H1 (cell line): ENCODE results near the gene VPREB1. TPM values are rescaled to one million over a fixed set of nuclear protein-coding genes. Genes with fewer than 3 reads are reported as not detected.

Experiments used
- CTCF ChIA-PET: fragments of 300-600 bp; sonication (Branson Sonifier 250); formaldehyde crosslinking; loops from one replicate; lab custom pipeline; 2021; ENCODE audit not compliant: partially characterized antibody; lab: Charles Lee
- POLR2A ChIA-PET: fragments of 300-600 bp; sonication (Branson Sonifier 250); formaldehyde crosslinking; loops from one replicate; lab custom pipeline; 2021; ENCODE audit warnings: inconsistent platforms; ENCODE audit not compliant: partially characterized antibody; lab: Charles Lee
- DNase-seq, 2 experiments: peaks; one replicate each; pipeline versions ENCODE4 v3.0.0 to v3.0.0-alpha.2; 2010 to 2022; ENCODE audit warnings: low spot score in 2 of 2, low read depth in 1 of 2, mixed read lengths in 1 of 2
- FAIRE-seq: peaks from 2 replicates; lab custom pipeline; 2011; peaks lifted over from hg19 to GRCh38; lab: Jason Lieb, UNC
- H2AFZ ChIP-seq: 2 replicates; pipeline ENCODE4 v1.8.1; 2012; ENCODE audit warnings: low read length, inconsistent platforms
- H2AK5ac ChIP-seq: 2 replicates; pipeline ENCODE4 v1.6.1; 2013; ENCODE audit warnings: low read depth, low read length
- H2BK120ac ChIP-seq: replicated peaks from 2 replicates; pipeline ENCODE3; 2013; ENCODE audit warnings: low read depth, low read length, inconsistent platforms
- H2BK12ac ChIP-seq: 2 replicates; pipeline ENCODE4 v1.6.1; 2013; ENCODE audit warnings: low read depth, low read length
- H2BK15ac ChIP-seq: 2 replicates; pipeline ENCODE4 v1.6.1; 2013; ENCODE audit warnings: low read length
- H2BK20ac ChIP-seq: 2 replicates; pipeline ENCODE4 v1.6.1; 2013; ENCODE audit warnings: low read length
- H2BK5ac ChIP-seq: 2 replicates; pipeline ENCODE4 v1.6.1; 2013; ENCODE audit warnings: low read depth, low read length
- H3K14ac ChIP-seq: 2 replicates; pipeline ENCODE4 v1.6.1; 2013; ENCODE audit warnings: inconsistent platforms; ENCODE audit not compliant: insufficient read length
- H3K18ac ChIP-seq: 2 replicates; pipeline ENCODE4 v1.6.1; 2013; ENCODE audit warnings: low read length; ENCODE audit errors: extremely low read depth
- H3K23ac ChIP-seq: 2 replicates; pipeline ENCODE4 v1.6.1; 2013; ENCODE audit warnings: inconsistent platforms; ENCODE audit not compliant: insufficient read length
- H3K23me2 ChIP-seq: 2 replicates; pipeline ENCODE4 v1.6.1; 2013; ENCODE audit warnings: low read depth, low read length
- H3K27ac ChIP-seq: 2 replicates; pipeline ENCODE4 v1.6.1; 2011; ENCODE audit warnings: low read depth, low read length, inconsistent platforms
- H3K27me3 ChIP-seq, 4 experiments: replicated peaks in 1 of 4; 1 replicate in 1 of 4; 2 replicates in 3 of 4; pipeline versions ENCODE4 v1.6.1 to v1.8.1; 2011 to 2013; ENCODE audit warnings: low read length in 3 of 4, mild to moderate bottlenecking in 3 of 4, inconsistent platforms in 2 of 4, mixed read lengths in 2 of 4, moderate library complexity in 1 of 4; ENCODE audit not compliant: control insufficient read depth in 3 of 4, insufficient read depth in 3 of 4; ENCODE audit errors: extremely low read depth in 1 of 4
- H3K36me3 ChIP-seq, 4 experiments: 2 replicates each; pipeline versions ENCODE4 v1.6.1 to v1.8.1; 2011 to 2013; ENCODE audit warnings: mild to moderate bottlenecking in 4 of 4, low read length in 3 of 4, moderate library complexity in 2 of 4, control low read depth in 1 of 4, inconsistent platforms in 1 of 4; ENCODE audit not compliant: insufficient read depth in 4 of 4, control insufficient read depth in 2 of 4
- H3K4ac ChIP-seq: replicated peaks from 2 replicates; pipeline ENCODE3; 2013; ENCODE audit warnings: low read length, low read depth, mixed read lengths, inconsistent platforms; ENCODE audit not compliant: insufficient read length
- H3K4me1 ChIP-seq, 4 experiments: replicated peaks in 1 of 4; 1 replicate in 1 of 4; 2 replicates in 3 of 4; pipeline versions ENCODE4 v1.6.1 to v1.8.1; 2011 to 2013; ENCODE audit warnings: low read length in 3 of 4, inconsistent platforms in 2 of 4, mixed read lengths in 1 of 4; ENCODE audit not compliant: insufficient read depth in 4 of 4, control insufficient read depth in 3 of 4
- H3K4me2 ChIP-seq, 2 experiments: 2 replicates each; pipeline versions ENCODE4 v1.6.1 to v1.8.1; 2011 to 2013; ENCODE audit warnings: low read depth in 2 of 2, low read length in 2 of 2, control low read depth in 1 of 2, inconsistent platforms in 1 of 2, mild to moderate bottlenecking in 1 of 2; ENCODE audit not compliant: insufficient read depth in 1 of 2
- H3K4me3 ChIP-seq, 4 experiments: fragments of 200-600, 300-600 bp in 1 of 4; sonication (generic), shearing (Covaris generic), sonication (Bioruptor Twin) in 1 of 4; 2 replicates each; pipeline versions ENCODE4 v1.5.1 to v1.8.1; 2011 to 2016; ENCODE audit warnings: low read length in 4 of 4, low read depth in 3 of 4, control low read depth in 2 of 4, inconsistent platforms in 2 of 4, mild to moderate bottlenecking in 2 of 4, mixed read lengths in 1 of 4, moderate library complexity in 1 of 4; ENCODE audit not compliant: insufficient read depth in 2 of 4; ENCODE audit errors: extremely low read depth in 1 of 4
- H3K56ac ChIP-seq: replicated peaks from 2 replicates; pipeline ENCODE3; 2013; ENCODE audit warnings: low read depth, mild to moderate bottlenecking, mixed read lengths, low read length, inconsistent platforms; ENCODE audit not compliant: insufficient read length
- H3K79me1 ChIP-seq: 2 replicates; pipeline ENCODE4 v1.6.1; 2013; ENCODE audit warnings: low read depth, low read length, control low read depth
- H3K79me2 ChIP-seq, 2 experiments: 2 replicates each; pipeline versions ENCODE4 v1.6.1 to v1.8.1; 2012 to 2013; ENCODE audit warnings: low read length in 2 of 2, mild to moderate bottlenecking in 2 of 2, inconsistent platforms in 1 of 2; ENCODE audit not compliant: insufficient read depth in 2 of 2, control insufficient read depth in 1 of 2
- H3K9ac ChIP-seq, 4 experiments: replicated peaks in 1 of 4; 1 replicate in 1 of 4; 2 replicates in 3 of 4; pipeline versions ENCODE4 v1.6.1 to v1.8.1; 2011 to 2013; ENCODE audit warnings: low read depth in 3 of 4, low read length in 3 of 4, control low read depth in 2 of 4, mild to moderate bottlenecking in 2 of 4, moderate library complexity in 2 of 4, inconsistent platforms in 1 of 4; ENCODE audit errors: extremely low read depth in 1 of 4
- H3K9me3 ChIP-seq, 2 experiments: 2 replicates each; pipeline versions ENCODE4 v1.6.1 to v1.8.1; 2012 to 2013; ENCODE audit warnings: mild to moderate bottlenecking in 2 of 2, moderate library complexity in 2 of 2, control low read depth in 1 of 2, inconsistent platforms in 1 of 2, low read depth in 1 of 2, low read length in 1 of 2, mixed read lengths in 1 of 2; ENCODE audit not compliant: insufficient read depth in 2 of 2
- H4K20me1 ChIP-seq, 2 experiments: replicated peaks in 1 of 2; 2 replicates each; pipeline versions ENCODE3 to v1.8.1; 2011 to 2013; ENCODE audit warnings: inconsistent platforms in 2 of 2, low read length in 2 of 2, mild to moderate bottlenecking in 1 of 2; ENCODE audit not compliant: insufficient read depth in 2 of 2, control insufficient read depth in 1 of 2
- H4K5ac ChIP-seq: 2 replicates; pipeline ENCODE4 v1.6.1; 2013; ENCODE audit warnings: low read length, low read depth, mixed read lengths, inconsistent platforms; ENCODE audit not compliant: insufficient read length
- H4K8ac ChIP-seq: 2 replicates; pipeline ENCODE4 v1.8.0; 2013; ENCODE audit warnings: mild to moderate bottlenecking, moderate library complexity, low read length, inconsistent platforms; ENCODE audit not compliant: insufficient read depth; ENCODE audit errors: extremely low read depth
- H4K91ac ChIP-seq: replicated peaks from 2 replicates; pipeline ENCODE3; 2013; ENCODE audit warnings: low read length, mixed read lengths, inconsistent platforms; ENCODE audit not compliant: insufficient read length
- E2F6 ChIP-seq: IDR thresholded peaks from 2 replicates; pipeline ENCODE4 v1.6.1; 2012; ENCODE audit warnings: inconsistent platforms
- GABPA ChIP-seq: IDR thresholded peaks from 2 replicates; pipeline ENCODE4 v1.6.1; 2011; ENCODE audit warnings: mild to moderate bottlenecking, low read length, moderate library complexity, borderline replicate concordance; ENCODE audit not compliant: insufficient read depth
- RBBP5 ChIP-seq: IDR thresholded peaks from 2 replicates; pipeline ENCODE4 v1.7.1; 2012; ENCODE audit warnings: low read depth, mild to moderate bottlenecking, inconsistent platforms, low read length, moderate library complexity, borderline replicate concordance
- SP2 ChIP-seq: IDR thresholded peaks from 2 replicates; pipeline ENCODE4 v1.6.1; 2012; ENCODE audit warnings: mild to moderate bottlenecking, low read length, inconsistent platforms
- TAF7 ChIP-seq: optimal IDR thresholded peaks from 2 replicates; pipeline ENCODE3; 2011; ENCODE audit warnings: low read depth, mild to moderate bottlenecking, inconsistent platforms, low read length, moderate library complexity, borderline replicate concordance
- ZNF274 ChIP-seq: IDR thresholded peaks from 2 replicates; pipeline ENCODE4 v1.7.0; 2012; ENCODE audit warnings: low read length, borderline replicate concordance; ENCODE audit errors: extremely low read depth
- WGBS, 2 experiments: shearing (Covaris generic) in 1 of 2; methylation state at CpG; one replicate each; pipeline versions ENCODE4 v1.1.6 to v1.1.7; 2013 to 2015; ENCODE audit warnings: low lambda C conversion rate in 2 of 2, mixed read lengths in 2 of 2, inconsistent platforms in 1 of 2, low coverage in 1 of 2, missing lambda C conversion rate in 1 of 2; ENCODE audit not compliant: insufficient replicate concordance in 2 of 2, insufficient coverage in 1 of 2, insufficient read length in 1 of 2; ENCODE audit errors: extremely low coverage in 1 of 2, missing lambda C conversion rate in 1 of 2; 5-methylcytosine and 5-hydroxymethylcytosine counted together
- polyA plus RNA-seq, 7 experiments: library from polyadenylated mRNA; depleted of rRNA in 3 of 7; stranded (reverse) in 5 of 7; unstranded in 2 of 7; fragments of >200 nt in 5 of 7; fragments of 200-250 nt in 2 of 7; gene quantifications; 1 replicate in 5 of 7; 2 replicates in 1 of 7; 4 replicates in 1 of 7; pipeline versions ENCODE4 v1.2.1 to v1.2.3, GENCODE V29; 2011 to 2013; ENCODE audit warnings: missing spikeins in 2 of 7, mixed read lengths in 2 of 7
- total RNA-seq: library from RNA; stranded (reverse); fragmentation: NEBNext Ultra II Directional; extraction: Animal tissue kit (Norgen Biotek cat#: 25700); gene quantifications from 2 replicates; pipeline ENCODE4 v1.2.1, GENCODE V29; 2021
- TF ChIP-seq, protein P1 (sequence below): IDR thresholded peaks from 2 replicates; pipeline ENCODE4 v1.6.1; 2011; ENCODE audit warnings: low read depth, mild to moderate bottlenecking, low read length; ENCODE audit not compliant: insufficient read depth
- TF ChIP-seq, protein P2 (sequence below), 3 experiments: IDR thresholded peaks; 1 replicate in 2 of 3; 2 replicates in 1 of 3; pipeline versions ENCODE4 v1.5.1 to v1.6.1; 2011; ENCODE audit warnings: low read length in 3 of 3, mild to moderate bottlenecking in 3 of 3, inconsistent platforms in 2 of 3, low read depth in 1 of 3, moderate library complexity in 1 of 3; ENCODE audit not compliant: insufficient read depth in 1 of 3; ENCODE audit errors: control extremely low read depth in 1 of 3

VPREB1 gene
- total and polyA plus RNA-seq, 2 of the 8 experiments (the other 6 are each of a cell fraction or from before 2014, with no cell fraction given): not detected

GRCh38 chr22:22226448-22227187 is 18.0 kb upstream of the VPREB1 start:
- Histone ChIP-seq H4K20me1 (peaks cover 1 to 10% of the 10 kb centered on the region in 2 experiments), H3K23ac (no peak overlapping the region), H2AFZ (no peak overlapping the region), H3K4ac (no peak overlapping the region), H3K4me2 (no peak overlapping the region), H3K56ac (no peak overlapping the region), H3K9me3 (no peaks in the 10 kb centered on the region), H3K18ac (no peak overlapping the region), H4K91ac (no peak overlapping the region), H3K79me1 (no peaks in the 10 kb centered on the region), H2BK12ac (no peak overlapping the region), H3K27me3 (peaks cover 67 to 84% (median 80%) of the 10 kb centered on the region in 4 experiments), H4K5ac (no peak overlapping the region), H3K79me2 (no peaks in the 10 kb centered on the region), H3K27ac (no peak overlapping the region), H3K36me3 (no peaks in the 10 kb centered on the region), H2BK20ac (no peak overlapping the region), H4K8ac (no peak overlapping the region), H3K4me3 (no peak overlapping the region), H2BK15ac (no peak overlapping the region), H3K14ac (no peak overlapping the region), H3K23me2 (no peaks in the 10 kb centered on the region), H2BK5ac (no peak overlapping the region), H3K4me1 (no peaks in the 10 kb centered on the region), H3K9ac (no peak overlapping the region), H2BK120ac (no peak overlapping the region), H2AK5ac (no peak overlapping the region)
- DNase-seq (no peak), FAIRE-seq (no peak)
- CTCF ChIA-PET: interaction anchor here (0.7 to 2.2 kb wide), 8 partner anchors 9 to 166 kb away, joined by 3 to 18 read pairs (median 4); no protein-coding TSS in a partner anchor
- POLR2A ChIA-PET: no interaction called here
- 73% methylated on average over 6 of the region's 6 CpGs; no CpG with 5 or more reads in 1 of the 2 experiments for WGBS, 2 experiments
- TF ChIP-seq RBBP5 (no peak), TAF7 (no peak), E2F6 (no peak), SP2 (no peak), GABPA (no peak), ZNF274 (no peak)
- TF ChIP-seq, protein P1, sequence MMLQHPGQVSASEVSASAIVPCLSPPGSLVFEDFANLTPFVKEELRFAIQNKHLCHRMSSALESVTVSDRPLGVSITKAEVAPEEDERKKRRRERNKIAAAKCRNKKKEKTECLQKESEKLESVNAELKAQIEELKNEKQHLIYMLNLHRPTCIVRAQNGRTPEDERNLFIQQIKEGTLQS: no peak
- TF ChIP-seq, protein P2, sequence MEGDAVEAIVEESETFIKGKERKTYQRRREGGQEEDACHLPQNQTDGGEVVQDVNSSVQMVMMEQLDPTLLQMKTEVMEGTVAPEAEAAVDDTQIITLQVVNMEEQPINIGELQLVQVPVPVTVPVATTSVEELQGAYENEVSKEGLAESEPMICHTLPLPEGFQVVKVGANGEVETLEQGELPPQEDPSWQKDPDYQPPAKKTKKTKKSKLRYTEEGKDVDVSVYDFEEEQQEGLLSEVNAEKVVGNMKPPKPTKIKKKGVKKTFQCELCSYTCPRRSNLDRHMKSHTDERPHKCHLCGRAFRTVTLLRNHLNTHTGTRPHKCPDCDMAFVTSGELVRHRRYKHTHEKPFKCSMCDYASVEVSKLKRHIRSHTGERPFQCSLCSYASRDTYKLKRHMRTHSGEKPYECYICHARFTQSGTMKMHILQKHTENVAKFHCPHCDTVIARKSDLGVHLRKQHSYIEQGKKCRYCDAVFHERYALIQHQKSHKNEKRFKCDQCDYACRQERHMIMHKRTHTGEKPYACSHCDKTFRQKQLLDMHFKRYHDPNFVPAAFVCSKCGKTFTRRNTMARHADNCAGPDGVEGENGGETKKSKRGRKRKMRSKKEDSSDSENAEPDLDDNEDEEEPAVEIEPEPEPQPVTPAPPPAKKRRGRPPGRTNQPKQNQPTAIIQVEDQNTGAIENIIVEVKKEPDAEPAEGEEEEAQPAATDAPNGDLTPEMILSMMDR (IDR thresholded peaks at IDR 0.05; ENCODE audit: control extremely low read depth in 1 of 3, insufficient read depth in 1 of 3, low read depth in 1 of 3, low read length in 3 of 3): no peak
